Measurements from ENCODE around the gene AGPAT1.

GRCh38 chr6:32149092-32149755, 26.7 kb downstream of the AGPAT1 start:
- TF ChIP-seq EZH2phosphoT487 (IDR thresholded peaks at IDR 0.05; ENCODE audit: borderline replicate concordance, low read depth, low read length), result no peak
- TF ChIP-seq CTCF (conservative IDR thresholded peaks at IDR 0.05; ENCODE audit: low read length), result no peak
